HG03439 (cell line): ENCODE data around the gene AKIRIN2.

Experiments
- ATAC-seq: cut with Tn5 transposase; IDR thresholded peaks from one replicate; pipeline ENCODE4 v1.9.1; 2021; ENCODE audit warnings: mild to moderate bottlenecking, moderate library complexity; ENCODE audit not compliant: unreplicated experiment

Gene AKIRIN2

GRCh38 chr6:87658516-87658915 lies 43.5 kb downstream of the AKIRIN2 start:
- ATAC-seq: no peak

- no peak for ATAC-seq
Measured at GRCh38 chr6:87656857-87657256, 45.2 kb downstream of the AKIRIN2 start.

GRCh38 chr6:87655824-87656223 lies 46.2 kb downstream of the AKIRIN2 start:
- no peak for ATAC-seq

GRCh38 chr6:87654875-87655454 lies 47.1 kb downstream of the AKIRIN2 start:
- ATAC-seq: no peak

- no peak for ATAC-seq
Measured at GRCh38 chr6:87654122-87654521, 47.9 kb downstream of the AKIRIN2 start.

- ATAC-seq: no peak
Measured at GRCh38 chr6:87653074-87653962, 48.7 kb downstream of the AKIRIN2 start.

GRCh38 chr6:87645080-87645479 lies 57.0 kb downstream of the AKIRIN2 start:
- no peak for ATAC-seq

- ATAC-seq: no peak
Measured at GRCh38 chr6:87641065-87641692, 60.9 kb downstream of the AKIRIN2 start.

GRCh38 chr6:87639373-87639772 lies 62.7 kb downstream of the AKIRIN2 start:
- no peak for ATAC-seq

GRCh38 chr6:87637106-87637505 lies 64.9 kb downstream of the AKIRIN2 start:
- no peak for ATAC-seq

- peak; percentile 52 for ATAC-seq
Measured at GRCh38 chr6:87636315-87636714, 65.7 kb downstream of the AKIRIN2 start.

- no peak for ATAC-seq
Measured at GRCh38 chr6:87633851-87634250, 68.2 kb downstream of the AKIRIN2 start.

GRCh38 chr6:87630746-87631145 lies 71.3 kb downstream of the AKIRIN2 start:
- no peak for ATAC-seq

GRCh38 chr6:87628881-87629280 lies 73.2 kb downstream of the AKIRIN2 start:
- ATAC-seq: no peak

GRCh38 chr6:87628424-87628823 lies 73.6 kb downstream of the AKIRIN2 start:
- no peak for ATAC-seq
